Fibroblast of the conjunctiva (primary cell): Measurements from ENCODE around the gene DST.
"Not testable (repeated sequence)": the region's sequence is repeated elsewhere in the genome, so short reads cannot be mapped to it uniquely, and the experiment has no call there.

Experiments used
- DNase-seq: peaks from one replicate; pipeline ENCODE4 v3.0.0-alpha.2; 2010; ENCODE audit warnings: low read depth

Gene DST

DNA sequence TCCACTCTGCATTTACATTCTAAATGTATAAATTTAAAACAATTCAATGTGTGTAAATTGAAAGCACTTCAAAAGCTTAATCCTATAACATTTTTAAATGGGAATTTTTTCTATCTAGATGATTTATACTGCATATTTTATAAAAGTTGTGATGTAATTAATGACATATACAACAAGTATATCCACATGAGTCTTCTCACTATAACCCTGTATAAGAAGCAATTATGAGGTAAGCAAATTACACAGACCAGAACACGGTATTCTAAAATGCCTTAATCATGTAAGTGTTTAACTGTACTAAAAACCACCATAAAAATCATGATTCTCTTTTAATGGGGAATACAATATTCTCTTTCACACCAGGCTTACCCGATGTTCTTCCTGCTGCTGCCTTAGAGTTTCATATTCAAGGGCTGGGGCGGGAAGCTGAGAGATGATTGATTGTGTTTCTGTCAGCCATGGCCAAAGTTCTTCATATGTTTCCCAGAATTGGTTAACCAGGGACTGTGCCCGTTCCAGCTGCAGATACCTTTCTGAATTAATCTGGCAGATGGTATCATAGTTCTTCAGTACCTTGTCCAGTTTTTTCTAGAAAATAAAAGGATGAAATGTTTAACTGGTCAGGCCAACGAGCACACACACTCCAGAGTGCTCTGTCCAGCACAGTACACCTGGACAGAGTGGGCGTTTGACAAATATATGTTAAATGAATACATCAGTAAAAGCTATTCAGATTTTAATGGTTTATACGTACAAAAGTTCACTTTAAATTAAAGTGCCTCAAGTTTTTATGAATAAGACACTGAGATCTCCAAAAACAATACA is 127.4 kb downstream of the DST start:
- no peak for DNase-seq

DNA sequence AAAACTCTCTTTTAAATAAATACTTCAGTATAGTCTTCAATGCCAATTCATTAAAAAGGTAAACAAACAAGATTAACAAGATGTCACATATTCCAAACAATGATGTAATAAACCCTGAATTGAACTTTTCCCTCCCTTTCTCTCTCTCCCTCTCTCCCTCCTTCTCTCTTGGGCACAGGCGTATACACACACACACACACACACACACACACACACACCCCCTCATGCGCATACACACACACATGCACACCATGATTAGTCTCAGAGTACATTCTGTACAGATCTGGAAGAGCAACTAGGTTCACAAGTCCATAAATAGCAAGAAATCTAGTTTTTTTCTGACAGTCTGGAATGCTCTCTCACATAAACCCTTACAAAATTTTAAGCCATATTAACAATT is 128.3 kb downstream of the DST start:
- no peak for DNase-seq

DNA sequence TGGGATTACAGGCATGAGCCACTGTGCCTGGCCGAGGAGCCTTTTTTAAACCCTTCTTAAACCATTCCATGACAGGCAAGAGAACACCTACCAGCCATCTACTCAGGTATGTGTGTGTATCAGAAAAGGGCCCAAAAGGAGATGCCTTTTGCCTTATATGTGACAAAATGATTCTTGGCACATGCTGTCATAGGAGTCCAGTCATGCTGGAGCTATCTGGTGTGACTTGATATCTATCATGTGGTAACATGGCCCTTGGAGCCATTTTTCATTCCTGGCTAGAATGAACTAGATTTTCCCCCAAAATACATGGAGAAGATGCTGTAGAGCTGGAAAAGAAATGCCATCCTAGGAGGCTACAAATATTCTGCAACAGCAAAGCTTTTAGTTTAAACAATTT is 129.1 kb downstream of the DST start:
- no peak for DNase-seq

DNA sequence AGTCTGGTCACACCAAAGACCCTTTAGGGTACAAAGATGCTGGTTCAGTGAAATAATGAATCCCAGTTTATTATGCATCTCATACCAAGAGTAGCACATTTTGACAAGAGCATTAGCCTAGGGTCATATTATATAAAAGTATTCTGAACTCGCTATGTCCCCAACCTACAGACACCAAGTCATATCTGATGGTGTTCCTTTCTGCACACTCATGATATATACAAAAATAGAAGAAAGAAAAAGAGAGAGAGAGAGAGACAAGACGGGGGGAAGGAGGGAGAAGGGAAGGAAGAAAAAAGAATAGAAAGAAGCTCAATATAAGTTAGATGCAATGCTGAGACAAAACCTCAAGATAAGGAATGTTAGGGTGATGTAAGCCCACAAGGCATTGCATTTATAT is 131.1 kb downstream of the DST start:
- DNase-seq, result no peak

- no peak for DNase-seq
These were observed 131.6 kb downstream of the DST start for GRCh38 chr6:56510984-56511531.

DNA sequence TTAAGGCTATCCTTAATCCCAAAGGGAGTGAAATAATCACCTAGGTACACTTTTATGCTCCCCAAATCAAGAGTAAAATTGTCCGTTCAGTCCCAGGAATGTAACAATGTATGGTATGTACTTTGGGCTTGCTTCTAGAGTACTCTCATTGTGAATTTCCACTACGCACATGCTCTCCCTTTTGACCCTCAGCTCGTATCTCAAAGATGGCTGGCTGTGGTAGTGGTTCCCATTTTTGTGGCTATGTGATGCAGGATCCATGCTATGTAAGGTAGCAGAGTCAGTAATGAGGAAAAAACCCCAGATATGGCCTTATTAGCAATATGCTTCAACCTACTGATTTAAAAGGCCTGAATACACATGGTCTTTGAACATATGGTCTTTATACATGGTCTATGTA is 133.7 kb downstream of the DST start:
- DNase-seq, result no peak

DNA sequence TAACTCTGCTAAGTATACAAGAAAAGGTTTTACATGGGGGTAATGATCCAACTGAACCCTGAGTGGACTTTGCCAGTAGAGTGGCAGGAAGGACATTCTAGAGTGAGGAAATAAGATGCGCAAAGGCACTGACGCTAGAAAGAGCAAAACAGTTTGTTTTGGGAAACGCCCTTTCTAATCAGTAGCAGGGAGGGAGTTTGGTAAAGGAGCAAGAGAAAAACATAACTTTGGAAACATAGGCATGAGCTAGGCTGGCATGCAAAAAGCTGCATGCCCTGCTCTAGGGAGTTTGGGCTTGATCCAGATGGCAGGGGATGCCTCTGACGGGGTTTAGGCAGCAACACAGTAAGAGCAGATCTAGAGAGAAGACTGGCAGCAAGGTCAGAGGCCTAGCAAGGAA is 135.2 kb downstream of the DST start:
- no peak for DNase-seq

- no peak for DNase-seq
These were observed 137.0 kb downstream of the DST start for GRCh38 chr6:56505512-56506260.

DNA sequence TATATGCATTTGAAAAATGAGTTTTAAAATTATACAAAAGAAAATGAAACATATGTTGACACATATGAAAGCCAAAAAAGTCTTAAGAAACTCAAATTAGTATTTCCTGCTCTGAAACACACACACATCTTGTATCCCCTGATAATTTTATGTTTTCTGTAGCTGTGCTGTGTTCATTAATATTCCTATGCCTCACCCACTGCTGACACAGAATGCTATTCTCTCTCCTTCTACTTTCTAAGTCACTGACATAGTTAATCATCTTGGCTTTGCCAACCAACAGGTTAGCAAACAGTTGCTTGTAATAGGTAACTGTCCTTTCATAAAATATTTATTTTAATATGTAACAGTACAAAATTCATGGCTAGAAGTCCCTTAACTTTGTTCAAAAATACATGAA is 140.7 kb downstream of the DST start:
- DNase-seq, result no peak

DNA sequence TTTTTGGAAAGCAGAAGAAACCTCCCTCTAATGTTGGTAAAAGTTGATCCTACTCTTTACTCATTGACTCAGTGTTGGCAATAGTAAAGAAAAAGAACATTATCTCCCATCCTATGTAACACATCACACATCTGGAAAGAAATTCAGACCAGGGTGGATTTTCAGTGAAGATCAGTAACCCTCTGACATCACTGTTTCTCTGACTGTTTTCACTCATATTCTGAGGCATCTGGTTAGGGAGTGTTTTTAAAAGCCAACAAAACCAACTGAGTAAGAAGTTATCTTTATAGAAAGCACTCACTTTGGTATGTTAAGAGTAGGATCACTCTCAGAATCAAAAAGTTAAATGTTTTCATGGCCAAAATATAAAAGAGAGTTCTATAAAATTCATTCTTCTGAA is 143.6 kb downstream of the DST start:
- DNase-seq, result no peak

DNA sequence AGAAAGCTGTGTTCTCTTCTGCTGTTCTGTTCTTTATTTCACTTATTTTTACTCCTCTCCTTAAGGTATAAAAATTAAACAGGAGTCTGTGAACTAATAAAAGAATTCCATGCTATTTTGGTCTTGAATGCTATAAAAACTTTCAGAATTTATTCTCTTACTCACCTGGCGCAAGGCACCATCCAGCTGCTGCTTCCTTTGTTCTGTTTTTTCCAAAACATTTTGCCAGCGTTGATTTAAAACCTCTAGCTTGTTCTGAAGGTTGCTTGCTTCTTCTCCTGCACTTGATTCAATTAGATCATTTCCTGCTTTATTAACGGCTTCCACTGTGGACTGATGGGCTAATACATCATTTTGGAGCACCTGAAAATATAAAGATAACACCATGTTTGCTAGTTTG is 145.0 kb downstream of the DST start:
- no peak for DNase-seq

GRCh38 chr6:56497240-56497639 is 145.4 kb downstream of the DST start:
- no peak for DNase-seq

DNA sequence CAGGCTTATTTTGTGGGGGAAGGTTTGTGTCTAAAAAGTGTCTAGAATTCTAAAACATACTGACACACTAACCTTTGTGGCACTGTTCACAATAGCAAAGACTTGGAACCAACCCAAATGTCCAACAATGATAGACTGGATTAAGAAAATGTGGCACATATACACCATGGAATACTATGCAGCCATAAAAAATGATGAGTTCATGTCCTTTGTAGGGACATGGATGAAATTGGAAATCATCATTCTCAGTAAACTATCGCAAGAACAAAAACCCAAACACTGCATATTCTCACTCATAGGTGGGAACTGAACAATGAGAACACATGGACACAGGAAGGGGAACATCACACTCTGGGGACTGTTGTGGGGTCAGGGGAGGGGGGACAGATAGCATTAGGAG is 146.0 kb downstream of the DST start:
- DNase-seq, result not testable (repeated sequence)

DNA sequence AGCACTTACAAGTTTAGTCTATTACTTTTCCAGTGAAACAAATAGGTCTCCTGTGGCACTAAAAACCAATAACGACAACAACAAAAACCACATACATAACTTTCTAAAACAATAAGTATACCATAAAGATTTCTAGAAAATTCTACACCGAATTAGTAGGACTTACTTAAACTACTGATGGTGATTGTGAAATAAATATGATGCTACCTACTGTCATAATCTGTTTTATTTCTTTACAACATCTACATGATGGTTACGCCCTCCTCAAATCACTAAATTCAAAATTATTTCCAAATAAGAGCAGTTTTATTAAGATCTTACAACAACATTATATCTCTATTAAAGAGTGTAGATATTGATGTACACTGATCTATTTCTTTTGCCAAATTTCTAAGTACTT is 147.0 kb downstream of the DST start:
- no peak for DNase-seq

DNA sequence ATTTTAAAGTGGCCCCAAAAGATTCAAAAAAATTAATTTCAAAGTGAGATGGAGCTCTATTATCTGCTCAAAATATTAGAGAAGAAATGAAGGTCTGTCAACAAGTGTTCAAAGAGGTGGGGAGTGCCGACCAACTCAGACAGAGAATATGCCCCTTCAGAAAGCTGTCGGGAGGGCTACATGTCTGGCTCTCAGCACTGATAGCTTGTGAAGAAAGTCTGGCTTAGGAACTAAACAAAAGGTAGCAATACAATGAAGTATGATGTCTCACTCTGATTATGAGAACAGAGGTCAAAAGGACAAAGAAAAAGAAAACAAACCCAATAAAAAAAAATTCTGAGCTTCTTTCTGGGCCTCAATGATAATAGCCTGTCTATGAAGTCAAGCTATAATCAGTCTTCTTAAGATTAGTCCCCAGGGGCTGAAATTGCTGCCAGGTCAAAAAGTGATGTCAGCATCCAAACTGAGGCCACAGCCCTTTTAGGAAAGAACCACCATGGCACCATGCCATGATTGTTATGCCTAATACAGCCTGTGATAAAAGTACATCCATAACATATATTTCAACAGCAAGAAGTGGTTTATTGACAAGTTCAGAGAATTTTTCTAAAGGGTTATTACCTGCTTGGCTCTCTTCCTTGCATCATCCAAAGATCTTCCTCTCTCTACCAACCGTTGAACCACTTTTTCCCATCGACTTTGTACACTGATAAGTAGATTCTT is 150.9 kb downstream of the DST start:
- DNase-seq, result peak; percentile 30

DNA sequence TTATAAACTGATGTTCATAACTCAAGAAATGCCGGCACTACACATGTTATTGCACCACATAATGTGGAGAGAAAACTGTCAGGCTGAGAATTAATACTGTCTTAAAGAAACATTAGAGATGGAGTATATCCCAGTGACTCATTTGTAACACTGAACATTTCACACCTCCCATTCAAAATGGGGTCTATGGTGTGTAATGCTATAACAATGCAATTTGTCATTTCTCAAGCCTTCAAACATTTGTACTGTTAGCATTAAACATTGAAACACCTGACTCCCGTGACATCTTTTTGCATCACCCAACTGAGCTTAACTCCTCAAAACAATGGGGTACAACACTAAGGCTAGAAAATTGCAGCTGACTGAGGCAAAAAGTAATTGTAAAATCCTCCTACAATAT is 151.7 kb downstream of the DST start:
- DNase-seq, result peak; percentile 49

DNA sequence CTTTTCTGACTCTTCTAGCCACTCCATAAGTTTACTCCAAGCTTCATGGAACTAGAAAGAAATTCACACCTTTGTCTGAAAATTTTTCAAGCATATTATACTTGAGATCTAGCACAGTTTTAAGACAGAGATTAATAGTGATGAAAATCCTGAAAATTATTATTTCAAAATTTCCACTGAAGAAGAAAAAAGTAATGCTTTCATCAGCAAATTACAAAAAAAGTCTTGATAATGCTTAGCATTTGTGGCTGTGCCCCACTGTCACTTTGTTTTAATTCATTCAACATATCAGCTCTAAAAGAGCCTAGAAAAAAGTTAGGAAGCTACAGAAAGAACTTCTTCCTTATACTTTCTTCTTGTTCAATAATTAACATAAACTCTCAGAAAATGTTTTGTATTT is 153.1 kb downstream of the DST start:
- DNase-seq, result no peak

DNA sequence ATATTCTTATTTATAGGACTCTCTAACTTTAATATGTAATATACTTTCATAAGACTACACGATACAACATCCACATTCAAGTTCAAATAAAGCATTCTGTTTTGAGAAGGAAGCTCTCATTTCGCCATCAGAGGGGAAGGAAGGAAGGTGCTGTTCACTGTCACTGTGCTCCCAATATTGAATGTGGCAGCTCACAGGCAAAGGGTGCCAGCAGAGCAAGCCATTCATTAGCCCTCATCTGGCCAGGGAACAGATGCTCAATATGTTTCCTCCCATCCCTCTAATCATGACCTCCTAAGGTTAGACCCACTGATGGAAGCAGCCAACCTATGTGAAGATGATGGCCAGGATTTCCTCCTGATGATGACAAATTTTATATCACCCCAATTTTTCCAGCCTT is 154.4 kb downstream of the DST start:
- no peak for DNase-seq

DNA sequence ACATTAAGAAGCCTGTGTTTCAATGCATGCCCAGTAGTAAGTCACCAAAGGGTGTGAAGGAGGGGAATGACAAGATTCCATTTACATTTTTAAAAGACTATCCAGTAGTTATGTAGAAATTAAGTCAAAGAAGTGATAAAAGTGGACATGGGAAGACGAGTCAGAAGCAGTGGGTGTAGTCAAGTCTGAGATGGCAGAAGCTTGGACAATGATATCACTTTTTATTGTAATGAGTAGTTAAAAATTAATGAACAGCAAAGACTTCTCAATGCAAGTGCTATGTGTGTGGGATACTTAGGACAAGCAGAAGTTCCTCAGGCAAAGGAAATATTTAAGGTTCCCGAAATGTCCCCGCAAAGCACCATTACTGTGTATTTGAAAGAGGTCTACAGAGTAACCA is 156.0 kb downstream of the DST start:
- no peak for DNase-seq

DNA sequence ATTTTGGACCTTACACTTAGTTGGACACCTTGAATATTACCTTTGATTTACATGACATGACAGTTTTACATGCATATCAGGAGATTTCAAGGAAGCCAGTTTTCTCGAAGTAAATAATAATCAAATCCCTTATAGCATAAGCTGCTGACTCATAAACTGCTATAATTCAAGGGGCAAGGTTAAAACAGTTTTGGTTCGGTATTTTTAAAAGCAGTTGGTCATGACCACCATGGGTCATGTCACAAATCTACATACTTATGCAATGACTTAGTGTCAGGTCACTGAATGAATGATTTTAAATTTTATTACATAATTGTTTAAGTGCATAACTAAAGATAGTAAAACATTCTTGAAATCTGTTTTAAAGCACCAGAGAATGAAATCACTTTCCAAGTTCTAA is 158.0 kb downstream of the DST start:
- no peak for DNase-seq

DNA sequence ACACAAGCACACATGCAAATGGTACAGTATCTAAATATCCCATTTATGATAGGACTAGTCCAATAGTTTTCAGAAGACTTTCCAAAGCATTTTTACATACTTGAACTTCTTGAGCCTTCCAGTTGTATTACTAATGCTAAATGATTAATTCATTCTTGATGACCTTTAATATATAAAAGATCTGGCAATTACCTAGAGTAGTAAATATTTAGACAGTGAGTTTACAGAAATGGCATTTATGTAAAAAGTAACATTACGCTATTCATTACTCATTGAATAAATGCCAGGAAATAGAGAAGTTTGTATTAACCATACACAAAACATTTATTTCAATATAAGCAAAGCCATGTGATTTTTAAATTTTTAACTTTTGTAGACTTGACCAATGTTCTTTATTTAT is 158.8 kb downstream of the DST start:
- no peak for DNase-seq

- DNase-seq, result no peak
These were observed 160.2 kb downstream of the DST start for GRCh38 chr6:56482525-56482924.

DNA sequence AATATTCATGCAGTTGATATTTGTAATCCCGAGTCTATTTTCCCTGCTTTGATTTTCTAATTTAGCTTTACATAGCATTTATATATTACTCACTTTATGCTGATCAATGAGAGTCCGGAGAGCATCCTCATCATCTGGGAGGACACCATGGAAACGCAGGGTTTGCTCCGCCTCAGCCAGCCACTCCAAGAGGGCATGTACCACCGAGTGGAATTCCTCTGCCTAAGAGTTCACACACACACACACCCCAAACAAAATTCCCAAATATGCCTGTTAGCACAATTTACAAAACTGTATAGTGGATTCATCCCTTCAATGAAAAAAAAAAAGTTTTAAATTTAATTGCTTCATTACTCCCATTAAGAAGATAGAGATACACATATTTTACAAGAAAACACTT is 160.7 kb downstream of the DST start:
- DNase-seq, result no peak
